HEK293T (cell line): Measurements from ENCODE around the gene TRANK1.
A peak's percentile ranks its signal among the peaks of the same experiment; 100 is the strongest.

Experiments used
- CTCF ChIA-PET: fragments of 350-600 bp; formaldehyde crosslinking; extraction: SDS; loops from one replicate; lab custom pipeline; 2021; ENCODE audit warnings: antibody characterized with exemption, inconsistent platforms; lab: Yijun Ruan, JAX
- POLR2A ChIA-PET: fragments of 350-600 bp; formaldehyde crosslinking; extraction: SDS; loops from one replicate; lab custom pipeline; 2020; ENCODE audit warnings: antibody characterized with exemption, inconsistent platforms; lab: Yijun Ruan, JAX
- DNase-seq: peaks from one replicate; pipeline ENCODE4 v3.0.0; 2012; ENCODE audit warnings: mixed read lengths; ENCODE audit errors: extremely low spot score
- ARNT ChIP-seq: fragments of 450-650 bp; IDR thresholded peaks from 2 replicates; pipeline ENCODE4 v1.6.1; 2017; ENCODE audit warnings: mild to moderate bottlenecking
- BHLHE40 ChIP-seq: fragments of 450-650 bp; IDR thresholded peaks from 2 replicates; pipeline ENCODE4 v1.6.1; 2016; ENCODE audit warnings: mild to moderate bottlenecking, moderate library complexity, borderline replicate concordance
- CTBP1 ChIP-seq: fragments of 450-650 bp; IDR thresholded peaks from 2 replicates; pipeline ENCODE4 v1.6.1; 2016; ENCODE audit warnings: borderline replicate concordance
- ELF4 ChIP-seq: fragments of 450-650 bp; IDR thresholded peaks from 2 replicates; pipeline ENCODE4 v1.6.1; 2017; ENCODE audit warnings: antibody characterized with exemption
- FOXA1 ChIP-seq: fragments of 450-650 bp; IDR thresholded peaks from 2 replicates; pipeline ENCODE4 v1.6.1; 2016; ENCODE audit warnings: mild to moderate bottlenecking
- FOXK2 ChIP-seq: fragments of 450-650 bp; IDR thresholded peaks from 2 replicates; pipeline ENCODE4 v1.6.1; 2016; ENCODE audit warnings: mild to moderate bottlenecking
- FOXM1 ChIP-seq: fragments of 450-650 bp; IDR thresholded peaks from 2 replicates; pipeline ENCODE4 v1.6.1; 2017; ENCODE audit warnings: mild to moderate bottlenecking, borderline replicate concordance
- HDGF ChIP-seq: fragments of 450-650 bp; IDR thresholded peaks from 2 replicates; pipeline ENCODE4 v1.6.1; 2017; ENCODE audit warnings: antibody characterized with exemption, borderline replicate concordance
- L3MBTL2 ChIP-seq: fragments of 450-650 bp; conservative IDR thresholded peaks from 2 replicates; pipeline ENCODE4 v1.6.1; 2016; ENCODE audit warnings: mild to moderate bottlenecking
- LEF1 ChIP-seq: fragments of 450-650 bp; IDR thresholded peaks from 2 replicates; pipeline ENCODE4 v1.6.1; 2017; ENCODE audit warnings: mild to moderate bottlenecking, borderline replicate concordance
- NFRKB ChIP-seq: fragments of 450-650 bp; IDR thresholded peaks from 2 replicates; pipeline ENCODE4 v1.6.1; 2016; ENCODE audit warnings: mild to moderate bottlenecking, moderate library complexity
- PKNOX1 ChIP-seq: fragments of 450-650 bp; IDR thresholded peaks from 2 replicates; pipeline ENCODE4 v1.6.1; 2016
- SP1 ChIP-seq: fragments of 450-650 bp; IDR thresholded peaks from 2 replicates; pipeline ENCODE4 v1.6.1; 2017
- SUZ12 ChIP-seq: fragments of 450-650 bp; IDR thresholded peaks from 2 replicates; pipeline ENCODE4 v1.6.1; 2016; ENCODE audit warnings: mild to moderate bottlenecking
- TARDBP ChIP-seq: fragments of 450-650 bp; IDR thresholded peaks from 2 replicates; pipeline ENCODE4 v1.6.1; 2016
- ZNF384 ChIP-seq: fragments of 450-650 bp; IDR thresholded peaks from 2 replicates; pipeline ENCODE4 v1.6.1; 2016

Gene TRANK1

GRCh38 chr3:36796881-36797280, 148.0 kb downstream of the TRANK1 start:
- CTCF ChIA-PET: no interaction called here
- DNase-seq: no peak
- TF ChIP-seq FOXA1: no peak
- TF ChIP-seq FOXK2: no peak
- TF ChIP-seq NFRKB: no peak
- TF ChIP-seq SUZ12: no peak
- no peak for TF ChIP-seq SP1
- no peak for TF ChIP-seq L3MBTL2
- no peak for TF ChIP-seq CTBP1
- TF ChIP-seq ELF4: no peak
- no peak for TF ChIP-seq ZNF384
- no peak for TF ChIP-seq LEF1
- no peak for TF ChIP-seq BHLHE40
- TF ChIP-seq FOXM1: no peak
- no peak for TF ChIP-seq ARNT
- no peak for TF ChIP-seq PKNOX1
- TF ChIP-seq HDGF: no peak
- no peak for TF ChIP-seq TARDBP
- POLR2A ChIA-PET: no interaction called here

GRCh38 chr3:36796161-36796560, 148.7 kb downstream of the TRANK1 start:
- TF ChIP-seq FOXK2 (no peak), ELF4 (no peak), L3MBTL2 (no peak), LEF1 (no peak), SP1 (no peak), FOXA1 (no peak), BHLHE40 (no peak), ARNT (no peak), CTBP1 (no peak), ZNF384 (no peak), SUZ12 (no peak), FOXM1 (no peak), NFRKB (no peak)
- POLR2A ChIA-PET: no interaction called here
- CTCF ChIA-PET: no interaction called here
- no peak for DNase-seq

GRCh38 chr3:36795622-36796021, 149.2 kb downstream of the TRANK1 start:
- TF ChIP-seq ELF4 (no peak), L3MBTL2 (no peak), SUZ12 (no peak), ARNT (no peak), BHLHE40 (no peak), PKNOX1 (no peak), ZNF384 (no peak), SP1 (no peak), TARDBP (no peak), FOXK2 (no peak), NFRKB (no peak), HDGF (no peak), LEF1 (no peak), FOXM1 (no peak), CTBP1 (no peak), FOXA1 (no peak)
- CTCF ChIA-PET: no interaction called here

GRCh38 chr3:36792342-36792741, 152.5 kb downstream of the TRANK1 start:
- CTCF ChIA-PET: interaction anchor here (0.6 to 1.2 kb wide), 4 partner anchors 22 to 148 kb away, joined by 3 to 4 read pairs (median 4); no protein-coding TSS in a partner anchor
- POLR2A ChIA-PET: no interaction called here
- no peak for TF ChIP-seq NFRKB
- no peak for TF ChIP-seq PKNOX1
- TF ChIP-seq TARDBP: no peak
- TF ChIP-seq FOXK2: no peak
- no peak for TF ChIP-seq HDGF
- TF ChIP-seq LEF1: no peak
- no peak for TF ChIP-seq ZNF384
- no peak for TF ChIP-seq FOXA1
- no peak for TF ChIP-seq L3MBTL2
- no peak for TF ChIP-seq SP1
- no peak for TF ChIP-seq FOXM1
- TF ChIP-seq SUZ12: no peak
- TF ChIP-seq BHLHE40: no peak
- TF ChIP-seq ELF4: no peak
- no peak for TF ChIP-seq CTBP1
- no peak for TF ChIP-seq ARNT
- peak; percentile 30 for DNase-seq

More at GRCh38 chr3:36795622-36796021, 149.2 kb downstream of the TRANK1 start:
- no peak for DNase-seq
- POLR2A ChIA-PET: no interaction called here

GRCh38 chr3:36790765-36791164, 154.1 kb downstream of the TRANK1 start:
- ChIA-PET POLR2A (no interaction called here), CTCF (no interaction called here)
- TF ChIP-seq FOXA1: no peak
- TF ChIP-seq HDGF: no peak
- TF ChIP-seq ELF4: no peak
- TF ChIP-seq SUZ12: no peak
- TF ChIP-seq TARDBP: no peak
- no peak for TF ChIP-seq PKNOX1
- no peak for DNase-seq
